PC-9 (cell line): Measurements from ENCODE around the gene PABPN1L. TPM values are rescaled to one million over a fixed set of nuclear protein-coding genes. Genes with fewer than 3 reads are reported as not detected.

Experiments
- BruUV-seq: library from RNA; stranded (reverse); fragments of 400-500 nt; replicated peaks from 2 replicates; lab custom pipeline; 2021; lab: Mats Ljungman, UMichigan
- CTCF ChIA-PET: fragments of 300-600 bp; sonication (Branson Sonifier 250); formaldehyde crosslinking; loops from one replicate; lab custom pipeline; 2022; ENCODE audit warnings: antibody characterized with exemption; lab: Charles Lee
- POLR2A ChIA-PET: fragments of 300-600 bp; sonication (Branson Sonifier 250); formaldehyde crosslinking; loops from one replicate; lab custom pipeline; 2022; ENCODE audit warnings: antibody characterized with exemption; ENCODE audit not compliant: unreplicated experiment; lab: Charles Lee
- DNase-seq, 2 experiments: peaks; one replicate each; pipeline versions ENCODE4 v3.0.0 to v3.0.0-alpha.2; 2015 to 2022; ENCODE audit warnings: mixed read lengths in 1 of 2
- H2AFZ ChIP-seq: fragments of 200-600 bp; sonication (generic); 2 replicates; pipeline ENCODE4 v1.8.1; 2017; ENCODE audit warnings: antibody characterized with exemption
- H3F3A ChIP-seq: fragments of 200-600 bp; sonication (generic); 2 replicates; pipeline ENCODE4 v1.8.1; 2017; ENCODE audit warnings: antibody characterized with exemption, mild to moderate bottlenecking, low read depth; ENCODE audit not compliant: insufficient read depth
- H3K27ac ChIP-seq: fragments of 200-600 bp; sonication (generic); 2 replicates; pipeline ENCODE4 v1.6.1; 2016; ENCODE audit warnings: mixed run types
- H3K27me3 ChIP-seq: fragments of 200-600 bp; sonication (generic); 2 replicates; pipeline ENCODE4 v1.6.1; 2016; ENCODE audit warnings: low read depth, mixed run types; ENCODE audit not compliant: insufficient read depth
- H3K36me3 ChIP-seq: fragments of 200-600 bp; sonication (generic); 2 replicates; pipeline ENCODE4 v1.6.1; 2016; ENCODE audit warnings: low read depth, mixed run types
- H3K4me1 ChIP-seq: fragments of 200-600 bp; sonication (generic); replicated peaks from 2 replicates; pipeline ENCODE4 v1.6.1; 2016; ENCODE audit warnings: mixed run types; ENCODE audit not compliant: insufficient read depth
- H3K4me2 ChIP-seq: fragments of 200-600 bp; sonication (generic); 2 replicates; pipeline ENCODE4 v1.6.1; 2017; ENCODE audit warnings: mixed run types
- H3K4me3 ChIP-seq: fragments of 200-600 bp; sonication (generic); 2 replicates; pipeline ENCODE4 v1.6.1; 2016; ENCODE audit warnings: mixed run types
- H3K79me2 ChIP-seq: fragments of 200-600 bp; sonication (generic); 2 replicates; pipeline ENCODE4 v1.6.1; 2017; ENCODE audit warnings: low read depth, mixed run types
- H3K9me2 ChIP-seq: fragments of 200-600 bp; sonication (generic); 2 replicates; pipeline ENCODE4 v1.8.1; 2017; ENCODE audit warnings: mild to moderate bottlenecking; ENCODE audit not compliant: insufficient read depth
- H3K9me3 ChIP-seq: fragments of 200-600 bp; sonication (generic); 2 replicates; pipeline ENCODE4 v1.8.1; 2016; ENCODE audit warnings: low read depth; ENCODE audit not compliant: insufficient read depth
- H4K20me1 ChIP-seq: fragments of 200-600 bp; sonication (generic); 2 replicates; pipeline ENCODE4 v1.8.1; 2017; ENCODE audit not compliant: insufficient read depth
- EZH2 ChIP-seq: fragments of 200-600 bp; sonication (generic); IDR thresholded peaks from 2 replicates; pipeline ENCODE4 v1.8.0; 2017; ENCODE audit warnings: antibody characterized with exemption, low read depth
- intact Hi-C: fragments of 100-400 bp; cut with micrococcal nuclease; formaldehyde crosslinking; loops from one replicate; pipeline ENCODE4 v1.10.0; 2022; ENCODE audit not compliant: unreplicated experiment
- total RNA-seq: library from RNA; stranded (reverse); gene quantifications from 2 replicates; pipeline ENCODE4 v1.2.3, GENCODE V29; 2021
- TF ChIP-seq, protein P1 (sequence below): fragments of 200-600 bp; sonication (generic); conservative IDR thresholded peaks from 2 replicates; pipeline ENCODE4 v1.6.1; 2017; ENCODE audit warnings: mixed run types, antibody characterized with exemption, mild to moderate bottlenecking, moderate library complexity

PABPN1L gene
- total RNA-seq, 1 experiment from 2014 or later = not detected

DNA sequence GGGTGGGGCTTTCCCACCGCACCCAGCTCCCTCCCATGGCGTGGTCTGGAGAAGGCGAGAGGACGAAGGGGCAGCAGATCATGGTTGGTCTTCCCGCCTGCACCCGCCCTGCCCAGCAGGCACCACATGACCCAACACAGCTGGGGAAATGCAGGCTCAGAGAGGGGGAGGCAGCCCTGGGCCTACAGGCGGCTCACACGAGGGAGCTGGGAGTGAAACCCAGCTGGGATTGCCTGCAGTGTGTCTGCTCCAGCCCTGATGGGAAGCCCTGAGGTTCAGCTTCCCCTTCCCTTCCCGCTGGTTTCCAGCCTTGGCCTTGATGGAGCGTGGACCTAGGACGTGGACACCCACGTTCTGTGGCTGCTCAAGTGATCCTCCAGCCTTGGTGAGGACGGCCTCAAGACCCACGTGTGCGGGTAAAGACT lies 20.0 kb upstream of the PABPN1L start:
- Histone ChIP-seq H3K36me3 (no peaks in the 10 kb centered on the region), H3K9me3 (no peaks in the 10 kb centered on the region), H3K27ac (no peak overlapping the region), H3K27me3 (peaks cover 3% of the 10 kb centered on the region; the same call in 1 of the 2 replicates), H3K9me2 (no peaks in the 10 kb centered on the region), H3K4me2 (no peak overlapping the region), H3F3A (peaks cover 5% of the 10 kb centered on the region; the same call in 1 of the 2 replicates), H4K20me1 (no peaks in the 10 kb centered on the region), H3K4me3 (no peak overlapping the region), H3K79me2 (no peaks in the 10 kb centered on the region), H3K4me1 (no peaks in the 10 kb centered on the region), H2AFZ (no peak overlapping the region)
- ChIA-PET POLR2A (interaction anchor here (0.5 kb wide), 1 partner anchor 191 kb away, joined by 3 read pairs; no protein-coding TSS in a partner anchor), CTCF (no interaction called here)
- intact Hi-C loops = no loop called here
- TF ChIP-seq EZH2 = no peak
- TF ChIP-seq, protein P1, sequence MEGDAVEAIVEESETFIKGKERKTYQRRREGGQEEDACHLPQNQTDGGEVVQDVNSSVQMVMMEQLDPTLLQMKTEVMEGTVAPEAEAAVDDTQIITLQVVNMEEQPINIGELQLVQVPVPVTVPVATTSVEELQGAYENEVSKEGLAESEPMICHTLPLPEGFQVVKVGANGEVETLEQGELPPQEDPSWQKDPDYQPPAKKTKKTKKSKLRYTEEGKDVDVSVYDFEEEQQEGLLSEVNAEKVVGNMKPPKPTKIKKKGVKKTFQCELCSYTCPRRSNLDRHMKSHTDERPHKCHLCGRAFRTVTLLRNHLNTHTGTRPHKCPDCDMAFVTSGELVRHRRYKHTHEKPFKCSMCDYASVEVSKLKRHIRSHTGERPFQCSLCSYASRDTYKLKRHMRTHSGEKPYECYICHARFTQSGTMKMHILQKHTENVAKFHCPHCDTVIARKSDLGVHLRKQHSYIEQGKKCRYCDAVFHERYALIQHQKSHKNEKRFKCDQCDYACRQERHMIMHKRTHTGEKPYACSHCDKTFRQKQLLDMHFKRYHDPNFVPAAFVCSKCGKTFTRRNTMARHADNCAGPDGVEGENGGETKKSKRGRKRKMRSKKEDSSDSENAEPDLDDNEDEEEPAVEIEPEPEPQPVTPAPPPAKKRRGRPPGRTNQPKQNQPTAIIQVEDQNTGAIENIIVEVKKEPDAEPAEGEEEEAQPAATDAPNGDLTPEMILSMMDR = no peak
- BruUV-seq = no TSS peak
- DNase-seq = no peak

DNA sequence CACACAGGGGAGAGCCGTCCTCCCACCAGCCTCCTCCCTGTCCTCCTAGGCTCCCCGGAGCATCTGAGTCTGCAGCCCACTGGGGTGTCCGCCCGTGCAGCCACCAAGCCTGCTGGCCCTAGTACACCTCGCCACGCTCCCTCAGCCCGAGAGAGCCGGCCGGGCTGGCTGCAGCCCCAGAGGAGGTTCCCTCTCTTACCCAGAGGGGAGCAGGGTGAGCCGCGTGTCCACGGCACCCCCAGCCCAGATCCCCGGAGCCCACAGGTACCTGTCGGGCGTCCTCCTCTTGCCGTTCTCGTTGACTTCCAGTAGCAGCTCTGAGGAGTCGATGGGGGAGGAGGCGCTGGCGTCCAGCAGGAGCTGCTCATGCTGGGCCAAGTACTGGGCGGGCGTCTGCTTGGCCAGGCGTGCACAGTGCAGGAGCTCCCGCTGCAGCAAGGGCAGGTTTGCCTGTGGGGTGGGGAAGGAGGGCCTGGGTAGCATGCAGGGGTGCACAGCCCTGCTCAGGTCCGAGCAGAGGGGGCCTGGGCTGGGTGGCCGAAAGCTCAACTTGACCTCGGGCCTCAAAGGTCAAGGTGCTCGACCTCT lies 19.3 kb upstream of the PABPN1L start:
- no TSS peak for BruUV-seq
- POLR2A ChIA-PET = no interaction called here
- H2AFZ ChIP-seq = no peak overlapping the region
- no peaks in the 10 kb centered on the region for H3K79me2 ChIP-seq
- peaks cover 5% of the 10 kb centered on the region; the same call in 1 of the 2 replicates for H3F3A ChIP-seq
- CTCF ChIA-PET = interaction anchor here (0.6 kb wide), 1 partner anchor 81 kb away, joined by 8 read pairs; no protein-coding TSS in a partner anchor
- H3K27me3 ChIP-seq = 0 out of 2 replicates have a peak, but pooled peaks cover under 1% of the 10 kb centered on the region
- no peaks in the 10 kb centered on the region for H3K9me3 ChIP-seq
- no peak for DNase-seq
- no peak overlapping the region for H3K27ac ChIP-seq
- no peak overlapping the region for H3K4me2 ChIP-seq
- no peak overlapping the region for H3K4me3 ChIP-seq
- no peaks in the 10 kb centered on the region for H3K9me2 ChIP-seq
- no peaks in the 10 kb centered on the region for H3K36me3 ChIP-seq
- no peaks in the 10 kb centered on the region for H4K20me1 ChIP-seq
- H3K4me1 ChIP-seq = no peaks in the 10 kb centered on the region
- intact Hi-C loops = no loop called here
- TF ChIP-seq, protein P1 = no peak
- TF ChIP-seq EZH2 = no peak

DNA sequence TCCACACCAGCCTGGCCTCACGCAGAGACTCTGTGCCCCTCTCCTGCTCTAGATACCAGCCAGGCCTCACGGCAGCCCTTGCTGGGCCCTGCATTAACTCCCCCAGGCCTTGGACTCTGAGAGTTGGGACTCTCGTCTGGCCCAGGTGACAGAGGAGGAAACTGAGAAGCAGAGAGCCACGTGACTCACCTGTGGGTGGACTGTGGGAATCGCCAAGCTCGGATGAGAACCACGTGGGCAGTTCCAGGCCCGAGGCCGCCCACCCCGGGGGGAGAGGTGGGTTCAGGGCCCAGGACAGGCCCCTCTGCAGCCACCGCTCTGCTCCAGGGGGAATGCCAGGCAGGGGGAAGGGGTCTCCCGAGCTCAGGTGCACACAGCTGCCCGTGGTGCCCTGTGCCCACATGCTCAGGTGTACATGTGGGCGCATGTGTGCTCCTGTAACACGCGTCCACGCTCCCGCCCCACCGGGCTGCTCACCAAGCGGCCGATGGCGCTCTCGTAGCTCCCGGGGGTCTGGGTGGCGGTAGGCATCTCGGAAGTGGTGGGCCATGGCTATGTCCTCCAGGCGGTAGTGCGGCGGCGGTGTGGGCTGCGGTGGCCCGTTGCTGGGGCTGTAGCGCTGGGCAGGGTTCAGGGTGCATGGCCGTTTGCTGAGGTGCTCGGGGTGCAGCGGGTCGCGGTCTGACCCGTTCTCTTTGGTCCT lies 18.3 kb upstream of the PABPN1L start:
- Histone ChIP-seq H2AFZ (no peak overlapping the region), H4K20me1 (no peaks in the 10 kb centered on the region), H3K79me2 (no peaks in the 10 kb centered on the region), H3K4me3 (no peak overlapping the region), H3K9me2 (no peaks in the 10 kb centered on the region), H3K27ac (no peak overlapping the region), H3F3A (peaks cover 5% of the 10 kb centered on the region; the same call in 1 of the 2 replicates), H3K36me3 (no peaks in the 10 kb centered on the region), H3K4me1 (no peaks in the 10 kb centered on the region), H3K9me3 (no peaks in the 10 kb centered on the region), H3K27me3 (peaks cover 11% of the 10 kb centered on the region; the same call in 1 of the 2 replicates), H3K4me2 (no peak overlapping the region)
- TF ChIP-seq EZH2 = no peak
- TF ChIP-seq, protein P1 = no peak
- no peak for DNase-seq
- CTCF ChIA-PET = no interaction called here
- intact Hi-C loops = no loop called here
- POLR2A ChIA-PET = no interaction called here
- BruUV-seq = no TSS peak
